T-helper 1 cell (primary cell): Measurements from ENCODE around the gene EHD1.
"Not testable (repeated sequence)": the region's sequence is repeated elsewhere in the genome, so short reads cannot be mapped to it uniquely, and the experiment has no call there.

ENCODE experiments used
- DNase-seq, 5 donors: peaks; one replicate each; pipeline ENCODE4 v3.0.0-alpha.2; 2012 to 2020

EHD1 gene

GRCh38 chr11:64823568-64824119 is 54.8 kb downstream of the EHD1 start:
- DNase-seq, result no peak

GRCh38 chr11:64817476-64817875 is 60.9 kb downstream of the EHD1 start:
- DNase-seq, result no peak

GRCh38 chr11:64815433-64815832 is 63.0 kb downstream of the EHD1 start:
- not testable (repeated sequence) for DNase-seq

GRCh38 chr11:64814712-64815187 is 63.7 kb downstream of the EHD1 start:
- no peak for DNase-seq

GRCh38 chr11:64813826-64814225 is 64.6 kb downstream of the EHD1 start:
- DNase-seq, result no peak

GRCh38 chr11:64810891-64811272 is 67.5 kb downstream of the EHD1 start:
- DNase-seq, result peak in 2 of 5 donors; percentile 41 to 54

- peak; percentile 52 to 86 (median 64) for DNase-seq
These were observed 68.0 kb downstream of the EHD1 start, which contains the start of gene MEN1 for GRCh38 chr11:64810271-64810890. Gene MEN1 (minus strand): TSS chr11:64810551. CDS start chr11:64810109, 442 bp downstream.

GRCh38 chr11:64809781-64810241 is 68.6 kb downstream of the EHD1 start:
- DNase-seq, result no peak

- no peak for DNase-seq
These were observed 72.9 kb downstream of the EHD1 start for GRCh38 chr11:64805481-64805880.

- no peak for DNase-seq
These were observed 73.8 kb downstream of the EHD1 start for GRCh38 chr11:64804346-64805210.

- no peak for DNase-seq
These were observed 74.5 kb downstream of the EHD1 start for GRCh38 chr11:64803846-64804345.

GRCh38 chr11:64803158-64803845 is 75.1 kb downstream of the EHD1 start, which contains the start of gene MAP4K2:
Gene MAP4K2 (minus strand): TSS chr11:64803214. CDS start chr11:64803149, 65 bp downstream.
- peak; percentile 78 to 93 (median 84) for DNase-seq

- peak in 2 of 5 donors; percentile 32 for DNase-seq
These were observed 75.9 kb downstream of the EHD1 start for GRCh38 chr11:64802370-64803157.
